HG03159 (cell line): ENCODE data around the gene PRKAR2B.
A peak's percentile ranks its signal among the peaks of the same experiment; 100 is the strongest.

Source experiments
- ATAC-seq: cut with Tn5 transposase; IDR thresholded peaks from one replicate; pipeline ENCODE4 v1.9.1; 2021; ENCODE audit warnings: mild to moderate bottlenecking, moderate library complexity; ENCODE audit not compliant: unreplicated experiment

Gene PRKAR2B

DNA sequence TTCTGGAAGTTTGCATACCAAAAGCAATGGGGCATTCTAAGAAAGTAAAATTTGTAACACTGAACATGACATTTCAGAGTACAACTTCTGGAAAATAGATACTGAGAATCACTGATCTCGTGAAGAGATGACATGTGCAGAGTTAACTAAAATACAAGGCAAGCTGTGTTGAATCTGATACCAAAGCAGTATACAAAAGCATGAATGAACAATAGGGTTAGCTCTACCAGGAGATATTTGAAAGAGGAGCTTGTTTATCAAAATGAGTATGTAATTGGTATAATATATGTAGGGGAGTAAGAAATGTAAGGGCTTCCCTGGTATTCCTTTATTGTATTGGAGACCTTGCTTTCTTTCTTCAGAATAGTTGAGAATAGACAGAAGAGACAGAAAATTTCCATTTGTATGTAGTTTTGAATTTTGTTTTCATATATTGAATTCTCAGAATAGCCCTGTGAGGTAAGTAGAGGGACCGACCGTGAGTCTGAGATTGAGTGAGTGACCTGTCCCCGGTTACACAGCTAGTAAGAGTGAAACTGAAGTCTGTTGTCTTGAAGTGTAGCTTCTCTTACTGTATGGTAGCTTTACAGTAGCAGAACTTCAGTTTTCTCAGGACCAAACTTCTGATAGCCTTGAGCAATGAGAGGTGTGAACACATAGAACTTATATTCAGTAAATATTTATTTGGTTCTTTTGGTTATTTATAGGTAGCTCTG lies 129.3 kb downstream of the PRKAR2B start:
- ATAC-seq: peak; percentile 42

- no peak for ATAC-seq
Measured at GRCh38 chr7:107179326-107180164, 135.0 kb downstream of the PRKAR2B start.

GRCh38 chr7:107180378-107180777 lies 135.9 kb downstream of the PRKAR2B start:
- no peak for ATAC-seq

DNA sequence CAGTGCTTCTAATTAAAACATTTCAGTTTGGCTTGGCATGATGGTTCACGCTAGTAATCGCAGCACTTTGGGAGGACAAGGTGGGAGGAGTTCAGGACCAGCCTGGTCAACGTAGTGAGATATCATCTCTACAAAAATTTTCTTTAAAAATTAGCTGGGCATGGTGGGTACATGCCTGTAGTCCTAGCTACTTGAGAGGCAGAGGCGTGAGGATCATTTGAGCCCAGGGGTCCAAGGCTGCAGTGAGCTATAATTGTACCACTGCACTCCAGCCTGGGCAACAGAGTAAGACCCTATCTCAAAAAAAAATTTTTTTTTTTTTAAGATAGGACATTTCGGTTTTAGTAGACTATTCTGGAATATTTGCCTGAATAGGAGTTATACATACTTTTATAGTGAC lies 136.7 kb downstream of the PRKAR2B start:
- ATAC-seq: no peak

- ATAC-seq: no peak
Measured at GRCh38 chr7:107185716-107186115, 141.2 kb downstream of the PRKAR2B start.

DNA sequence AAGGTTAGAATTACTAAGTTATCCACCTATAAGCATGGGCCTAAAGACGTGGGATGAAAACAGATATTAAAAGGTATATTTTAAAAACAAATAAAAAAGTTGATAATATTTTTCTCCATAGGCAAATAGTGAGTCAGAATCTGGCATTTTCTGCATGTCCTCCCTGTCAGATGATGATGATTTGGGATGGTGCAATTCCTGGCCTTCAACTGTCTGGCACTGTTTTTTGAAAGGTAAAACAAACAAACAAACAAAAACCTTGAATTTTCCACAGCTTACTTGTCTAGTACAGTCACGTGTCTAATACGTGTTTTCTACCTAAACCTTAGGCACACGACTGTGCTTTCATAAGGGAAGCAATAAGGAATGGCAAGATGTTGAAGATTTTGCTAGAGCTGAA lies 141.7 kb downstream of the PRKAR2B start:
- no peak for ATAC-seq

GRCh38 chr7:107187774-107188173 lies 143.3 kb downstream of the PRKAR2B start:
- no peak for ATAC-seq

DNA sequence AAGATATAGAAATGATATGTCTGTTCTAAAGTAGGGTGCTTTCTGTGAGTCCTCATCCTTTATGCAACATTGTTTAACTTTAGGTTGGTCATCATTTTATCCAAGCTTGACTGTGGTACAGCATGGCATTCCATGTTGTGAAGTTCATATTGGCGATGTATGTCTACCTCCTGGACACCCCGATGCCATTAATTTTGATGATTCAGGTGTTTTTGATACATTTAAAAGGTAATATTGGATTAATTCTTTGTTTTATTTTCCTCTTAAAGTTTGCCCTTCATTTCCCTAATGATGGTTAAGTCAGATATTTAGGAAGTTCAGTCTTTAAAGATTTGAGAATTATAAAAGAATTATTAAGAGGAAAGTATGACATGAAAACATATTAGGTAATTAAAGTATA lies 145.6 kb downstream of the PRKAR2B start:
- ATAC-seq: no peak

GRCh38 chr7:107194052-107194451 lies 149.5 kb downstream of the PRKAR2B start:
- ATAC-seq: no peak

DNA sequence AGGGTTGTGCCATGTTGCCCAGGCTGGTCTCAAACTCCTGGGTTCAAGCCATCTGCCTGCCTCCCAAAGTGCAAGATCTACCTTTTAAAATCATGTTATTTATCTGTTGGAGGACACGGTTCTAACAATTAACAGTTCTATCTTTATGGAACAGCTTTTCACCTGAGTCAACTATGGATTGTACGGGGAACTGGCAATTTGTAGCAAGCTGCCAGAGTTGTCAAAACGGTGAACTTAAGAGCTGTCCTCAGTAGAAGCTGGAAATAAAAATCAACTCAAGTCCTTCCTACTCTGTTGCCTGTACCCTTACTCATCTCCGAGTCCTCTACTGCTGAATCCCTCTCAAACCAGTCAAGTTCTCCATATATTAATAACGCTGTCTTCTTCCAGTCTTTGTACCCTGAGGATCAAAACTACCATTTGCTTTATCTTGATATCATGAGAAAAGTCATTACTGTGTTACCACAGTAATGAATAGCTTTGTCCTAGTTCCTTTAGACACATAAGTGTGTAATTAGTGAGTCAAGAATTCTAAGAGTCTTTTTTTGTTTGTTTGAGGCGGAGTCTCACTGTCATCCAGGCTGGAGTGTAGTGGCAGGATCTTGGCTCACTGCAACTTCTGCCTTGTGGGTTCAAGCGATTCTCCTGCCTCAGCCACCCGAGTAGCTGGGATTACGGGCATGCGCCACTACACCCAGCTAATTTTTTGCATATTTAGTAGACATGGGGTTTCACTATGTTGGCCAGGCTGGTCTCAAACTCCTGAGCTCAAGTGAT lies 152.5 kb downstream of the PRKAR2B start:
- no peak for ATAC-seq

DNA sequence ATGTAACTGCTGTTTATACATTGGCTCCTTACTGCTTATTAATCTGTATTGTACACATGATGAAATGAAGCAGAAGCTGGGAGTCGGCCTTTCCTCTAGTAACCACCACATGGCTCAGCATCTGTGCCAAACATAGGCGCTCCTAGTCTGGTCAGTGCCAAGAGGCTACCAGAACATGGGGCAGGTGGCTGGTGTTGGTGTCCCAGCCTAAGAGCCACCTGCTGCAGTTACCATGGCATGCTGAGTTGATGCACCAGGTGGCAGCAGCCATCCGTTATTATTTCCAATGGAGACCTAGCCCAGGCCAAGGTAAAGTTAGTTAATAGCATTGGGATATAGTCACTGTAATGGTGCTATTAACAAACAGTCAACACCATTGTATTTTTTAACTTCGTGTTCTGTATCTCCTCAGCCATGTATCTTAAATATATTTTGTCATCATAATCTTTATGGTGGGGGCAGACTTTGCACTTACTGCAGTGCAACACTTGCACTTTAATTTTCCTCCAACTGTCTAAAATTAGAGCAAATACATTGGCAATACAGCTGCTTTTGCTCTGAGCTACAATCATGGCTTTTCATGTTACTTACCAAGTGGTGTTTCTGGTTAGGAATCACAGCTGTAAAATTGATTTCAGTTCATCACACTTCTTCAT lies 157.4 kb downstream of the PRKAR2B start:
- peak; percentile 62 for ATAC-seq

- ATAC-seq: no peak
Measured at GRCh38 chr7:107203607-107204006, 159.1 kb downstream of the PRKAR2B start.

DNA sequence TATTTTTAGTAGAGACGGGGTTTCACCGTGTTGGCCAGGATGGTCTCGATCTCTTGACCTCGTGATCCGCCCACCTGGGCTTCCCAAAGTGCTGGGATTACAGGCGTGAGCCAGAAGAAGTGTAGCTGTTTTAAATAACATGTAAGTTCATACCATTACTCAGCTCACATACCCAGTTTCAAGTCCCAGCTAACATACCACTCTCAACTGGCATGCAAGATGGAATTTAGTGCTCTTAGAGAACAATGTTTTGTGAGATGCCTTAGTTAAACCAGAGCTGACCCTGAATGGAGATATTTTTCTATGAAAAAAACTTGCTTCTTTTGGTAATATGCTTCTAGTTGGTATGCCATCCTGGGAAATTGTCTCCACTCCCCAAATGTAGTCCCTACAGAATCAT lies 161.6 kb downstream of the PRKAR2B start:
- ATAC-seq: no peak

DNA sequence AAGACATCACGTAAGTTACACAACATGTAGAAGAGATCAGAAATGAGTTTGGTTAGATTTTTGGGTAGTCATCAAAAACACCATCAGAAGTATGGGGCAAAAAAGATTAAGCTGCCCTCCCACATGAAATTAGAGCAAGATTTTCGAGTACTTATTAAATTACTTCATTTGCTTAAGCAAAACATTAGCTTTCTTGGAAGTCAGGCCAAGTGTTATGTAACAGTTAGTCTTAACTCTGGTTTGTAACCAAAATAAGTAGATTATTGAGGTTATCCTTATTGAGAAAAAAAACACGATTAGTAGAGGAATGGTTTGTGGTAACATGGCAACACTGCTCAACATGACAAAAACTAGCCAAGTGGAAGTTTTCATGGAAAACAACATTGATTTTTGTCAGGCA lies 162.2 kb downstream of the PRKAR2B start:
- no peak for ATAC-seq

GRCh38 chr7:107207459-107207858 lies 163.0 kb downstream of the PRKAR2B start:
- ATAC-seq: no peak

GRCh38 chr7:107208024-107208521 lies 163.6 kb downstream of the PRKAR2B start:
- no peak for ATAC-seq

GRCh38 chr7:107208563-107208962 lies 164.1 kb downstream of the PRKAR2B start:
- no peak for ATAC-seq

- ATAC-seq: no peak
Measured at GRCh38 chr7:107209565-107209964, 165.1 kb downstream of the PRKAR2B start.

DNA sequence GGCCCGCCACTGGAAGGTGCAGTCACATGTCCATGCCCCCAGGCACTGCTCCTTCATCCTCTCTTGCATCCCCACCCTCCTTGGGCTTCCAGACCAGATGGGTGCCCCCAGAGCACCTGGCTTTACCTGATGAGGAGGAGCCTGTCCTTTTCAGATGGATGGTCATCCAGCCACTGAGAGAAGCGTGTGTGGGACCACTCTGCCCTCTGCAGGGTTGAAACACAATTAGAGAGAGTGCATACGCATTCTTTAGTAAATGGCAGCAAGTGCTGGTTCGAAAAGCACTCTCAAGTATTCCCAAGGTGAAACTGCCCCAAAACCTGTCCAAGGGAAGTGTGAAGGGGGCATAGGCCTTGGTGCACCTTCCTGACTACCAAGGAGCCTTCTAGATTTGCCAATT lies 165.9 kb downstream of the PRKAR2B start:
- ATAC-seq: no peak
